ENCODE results near the gene ZNF117.

GRCh38 chr7:64992971-64993370 is 2.1 kb upstream of the ZNF117 start:
- no peak for TF ChIP-seq POLR2A (IDR thresholded peaks at IDR 0.05)
- no peak for TF ChIP-seq POLR2AphosphoS5 (IDR thresholded peaks at IDR 0.05)
- TF ChIP-seq EP300 (IDR thresholded peaks at IDR 0.05): no peak
